K562 (cell line): ENCODE measurements around the gene CHSY3. TPM values are rescaled to one million over a fixed set of nuclear protein-coding genes. Genes with fewer than 3 reads are reported as not detected.

Experiments used
- ATAC-seq: fragments of 200-7000 bp; cut with Tn5 transposase; 3 replicates; pipeline ENCODE4 v1.9.1; 2020; ENCODE audit warnings: moderate library complexity
- BruUV-seq: library from RNA; stranded (reverse); fragments of 400-500 nt; replicated peaks from 2 replicates; lab custom pipeline; 2021; lab: Mats Ljungman, UMichigan
- CTCF ChIA-PET: fragments of 300-600 bp; formaldehyde crosslinking; extraction: SDS; loops from one replicate; lab custom pipeline; 2021; ENCODE audit warnings: low intra/inter-chr PET ratio; lab: Yijun Ruan, JAX
- POLR2A ChIA-PET: fragments of 300-600, 350-650 bp; sonication (Branson Sonifier 250); formaldehyde crosslinking; extraction: SDS; loops from one replicate; lab custom pipeline; 2021; ENCODE audit warnings: antibody characterized with exemption, inconsistent platforms; lab: Yijun Ruan, JAX
- DNase-seq, 4 experiments: peaks; one replicate each; pipeline versions ENCODE4 v3.0.0 to v3.0.0-alpha.2; 2011 to 2018; ENCODE audit warnings: low spot score in 3 of 4, mixed read lengths in 3 of 4; ENCODE audit errors: extremely low read depth in 1 of 4
- FAIRE-seq: peaks from 2 replicates; lab custom pipeline; 2011; peaks lifted over from hg19 to GRCh38; lab: Jason Lieb, UNC
- H2AFZ ChIP-seq: 2 replicates; pipeline ENCODE4 v1.6.0; 2011; ENCODE audit warnings: low read depth, low read length, control low read depth, inconsistent platforms
- H3K27ac ChIP-seq: fragments of 200-600 bp; 3 replicates; pipeline ENCODE4 v1.8.0; 2011; ENCODE audit warnings: low read depth, mild to moderate bottlenecking, control low read depth, inconsistent platforms, low read length, moderate library complexity, mixed read lengths; ENCODE audit errors: extremely low read depth
- H3K27me3 ChIP-seq, 2 experiments: fragments of 300-600 bp in 1 of 2; 2 replicates in 1 of 2; 3 replicates in 1 of 2; pipeline versions ENCODE4 v1.6.0 to v1.8.0; 2011; ENCODE audit warnings: inconsistent platforms in 2 of 2, low read length in 2 of 2, mild to moderate bottlenecking in 1 of 2, mixed read lengths in 1 of 2, moderate library complexity in 1 of 2; ENCODE audit not compliant: control insufficient read depth in 2 of 2, insufficient read depth in 2 of 2
- H3K36me3 ChIP-seq: fragments of 300-600 bp; 3 replicates; pipeline ENCODE4 v1.8.0; 2011; ENCODE audit warnings: mild to moderate bottlenecking, low read length, inconsistent platforms; ENCODE audit not compliant: control insufficient read depth, insufficient read depth
- H3K4me1 ChIP-seq, 2 experiments: fragments of 200-600 bp in 1 of 2; replicated peaks in 1 of 2; 2 replicates in 1 of 2; 3 replicates in 1 of 2; pipeline versions ENCODE4 v1.5.1 to v1.8.0; 2011; ENCODE audit warnings: inconsistent platforms in 2 of 2, low read length in 2 of 2, mild to moderate bottlenecking in 1 of 2, mixed read lengths in 1 of 2, moderate library complexity in 1 of 2; ENCODE audit not compliant: control insufficient read depth in 2 of 2, insufficient read depth in 2 of 2
- H3K4me2 ChIP-seq: 2 replicates; pipeline ENCODE4 v1.6.1; 2011; ENCODE audit warnings: low read length, control low read depth, inconsistent platforms, mixed read lengths; ENCODE audit not compliant: insufficient read depth
- H3K4me3 ChIP-seq: fragments of 200-600 bp; sonication (generic), shearing (Covaris generic); 2 replicates; pipeline ENCODE4 v1.5.1; 2016; ENCODE audit warnings: control low read depth, inconsistent platforms
- H3K79me2 ChIP-seq: fragments of 200-600 bp; 3 replicates; pipeline ENCODE4 v1.8.0; 2011; ENCODE audit warnings: low read length, inconsistent platforms; ENCODE audit not compliant: control insufficient read depth, insufficient read depth
- H3K9ac ChIP-seq, 2 experiments: 2 replicates each; pipeline versions ENCODE4 v1.6.0 to v1.6.1; 2011; ENCODE audit warnings: low read depth in 2 of 2, low read length in 2 of 2, control low read depth in 1 of 2, inconsistent platforms in 1 of 2, mild to moderate bottlenecking in 1 of 2, mixed read lengths in 1 of 2; ENCODE audit not compliant: insufficient read depth in 1 of 2
- H3K9me1 ChIP-seq: one replicate; pipeline ENCODE4 v1.6.0; 2011; ENCODE audit warnings: inconsistent platforms, mild to moderate bottlenecking, low read length, moderate library complexity; ENCODE audit not compliant: control insufficient read depth, insufficient read depth
- H3K9me3 ChIP-seq: replicated peaks from 2 replicates; pipeline ENCODE4 v1.5.1; 2011; ENCODE audit warnings: low read depth, low read length, inconsistent platforms; ENCODE audit not compliant: control insufficient read depth, insufficient read depth
- H4K20me1 ChIP-seq: replicated peaks from 2 replicates; pipeline ENCODE4 v1.6.1; 2011; ENCODE audit warnings: low read length, inconsistent platforms, mixed read lengths; ENCODE audit not compliant: control insufficient read depth, insufficient read depth
- BDP1 ChIP-seq: IDR thresholded peaks from 3 replicates; pipeline ENCODE4 v1.6.1; 2011; ENCODE audit not compliant: insufficient read length, insufficient read depth
- CEBPB ChIP-seq: fragments of 450-650 bp; IDR thresholded peaks from 2 replicates; pipeline ENCODE4 v1.6.1; 2016; ENCODE audit warnings: missing genetic modification characterization, missing compliant biosample characterization
- CHD2 ChIP-seq: IDR thresholded peaks from 2 replicates; pipeline ENCODE4 v1.6.1; 2011; ENCODE audit warnings: low read depth, low read length
- ESRRB ChIP-seq: fragments of 250-450 bp; sonication (Bioruptor Pico); IDR thresholded peaks from 2 replicates; pipeline ENCODE4 v1.5.0; 2020; ENCODE audit warnings: mild to moderate bottlenecking, moderate library complexity, borderline replicate concordance
- FOXJ2 ChIP-seq: fragments of 200-800 bp; sonication (Bioruptor generic); IDR thresholded peaks from 2 replicates; pipeline ENCODE4 v1.6.1; 2016; ENCODE audit warnings: missing genetic modification characterization, missing compliant biosample characterization
- HCFC1 ChIP-seq: IDR thresholded peaks from 2 replicates; pipeline ENCODE4 v1.6.1; 2012; ENCODE audit warnings: low read depth, low read length, improper control_type of control experiment
- MED1 ChIP-seq: sonication (generic); formaldehyde crosslinking; IDR thresholded peaks from 2 replicates; pipeline ENCODE4 v1.8.1; 2023; ENCODE audit warnings: missing genetic modification reagents, borderline replicate concordance
- PKNOX1 ChIP-seq: fragments of 450-650 bp; IDR thresholded peaks from 2 replicates; pipeline ENCODE4 v1.6.1; 2016
- POLR3A ChIP-seq: IDR thresholded peaks from 2 replicates; pipeline ENCODE4 v1.6.1; 2011; ENCODE audit warnings: borderline replicate concordance, mild to moderate bottlenecking, moderate library complexity; ENCODE audit not compliant: insufficient read length, insufficient read depth; ENCODE audit errors: extremely low read depth
- TBP ChIP-seq: optimal IDR thresholded peaks from 2 replicates; pipeline ENCODE3; 2011; ENCODE audit warnings: low read depth, low read length, improper control_type of control experiment
- XRCC5 ChIP-seq: fragments of 200-400 bp; formaldehyde crosslinking; IDR thresholded peaks from 2 replicates; pipeline ENCODE4 v1.6.1; 2017; ENCODE audit warnings: low read depth, mild to moderate bottlenecking, low read length
- ZBTB1 ChIP-seq: sonication (generic); formaldehyde crosslinking; IDR thresholded peaks from 2 replicates; pipeline ENCODE4 v1.8.1; 2023; ENCODE audit warnings: missing genetic modification reagents, low read depth, mild to moderate bottlenecking, borderline replicate concordance
- ZNF165 ChIP-seq: fragments of 250-450 bp; sonication (Bioruptor Pico); IDR thresholded peaks from 2 replicates; pipeline ENCODE4 v1.4.0; 2020; ENCODE audit warnings: borderline replicate concordance
- ZNF175 ChIP-seq: fragments of 200-800 bp; sonication (Bioruptor generic); IDR thresholded peaks from 2 replicates; pipeline ENCODE4 v1.6.1; 2016; ENCODE audit warnings: low read depth, mild to moderate bottlenecking, missing genetic modification characterization, missing compliant biosample characterization
- ZNF318 ChIP-seq, 2 experiments: fragments of 450-650 bp; IDR thresholded peaks; 2 replicates each; pipeline ENCODE4 v1.6.1; 2016; ENCODE audit warnings: mild to moderate bottlenecking in 2 of 2, borderline replicate concordance in 1 of 2, low read depth in 1 of 2, moderate library complexity in 1 of 2
- WGBS: fragments of 100-300 bp; shearing (Covaris generic); methylation state at CpG from one replicate; pipeline ENCODE4 v1.1.6; 2016; ENCODE audit warnings: low coverage, mixed read lengths; ENCODE audit not compliant: insufficient coverage; ENCODE audit errors: missing lambda C conversion rate; 5-methylcytosine and 5-hydroxymethylcytosine counted together
- in situ Hi-C: fragments of 300-500 bp; cut with MboI; formaldehyde crosslinking; loops from 4 replicates; pipeline ENCODE4 v1.15.0; 2018; ENCODE audit warnings: inconsistent platforms, mixed read lengths
- intact Hi-C: fragments of 100-400 bp; cut with micrococcal nuclease; formaldehyde crosslinking; loops from 2 replicates; pipeline ENCODE4 v1.14.2; 2022
- polyA plus RNA-seq, 8 experiments: library from polyadenylated mRNA; depleted of rRNA in 4 of 8; stranded (reverse) in 5 of 8; unstranded in 3 of 8; fragments of >200 nt; fragmentation: Nextera tagmentation in 2 of 8; fragmentation: Illumina TruSeq in 1 of 8; extraction: Ambion mirVana in 2 of 8; extraction: Trizol in 1 of 8; gene quantifications; 2 replicates each; pipeline versions ENCODE4 v1.2.1 to v1.2.3, GENCODE V29; 2011 to 2014; ENCODE audit warnings: inconsistent platforms in 1 of 8, missing spikeins in 1 of 8
- total RNA-seq, 7 experiments: library from RNA; depleted of rRNA in 6 of 7; stranded (reverse); fragments of >200 nt in 6 of 7; fragmentation: Illumina TruSeq in 2 of 7; extraction: Trizol in 2 of 7; gene quantifications; 2 replicates each; pipeline versions ENCODE4 v1.2.1 to v1.2.3, GENCODE V29; 2011 to 2021; ENCODE audit warnings: low replicate concordance in 1 of 7

Gene CHSY3
- total and polyA plus RNA-seq, 9 of the 15 experiments (the other 6 are each of a cell fraction or from before 2014, with no cell fraction given), result 0.04 TPM; not detected in 8

GRCh38 chr5:130137681-130138080, 233.4 kb downstream of the CHSY3 start:
- 0% methylated on average over 1 of the region's 1 CpG for WGBS

More at GRCh38 chr5:130137681-130138080, 233.4 kb downstream of the CHSY3 start:
- in situ Hi-C loops, result no loop called here
- POLR2A ChIA-PET, result no interaction called here
- no peak overlapping the region for H3K9ac ChIP-seq
- no peaks in the 10 kb centered on the region for H3K79me2 ChIP-seq
- peaks cover 4% of the 10 kb centered on the region; the same call in 1 of the 2 replicates for H3K9me3 ChIP-seq
- H3K4me1 ChIP-seq, result no peaks in the 10 kb centered on the region
- H3K4me3 ChIP-seq, result no peak overlapping the region
- DNase-seq, result no peak
- TF ChIP-seq ESRRB (CRISPR knock-in tag) (no peak), ZNF318 (IDR thresholded peaks at IDR 0.05; ENCODE audit: borderline replicate concordance in 1 of 2, low read depth in 1 of 2) (no peak), FOXJ2 (tag) (no peak), PKNOX1 (no peak), POLR3A (no peak), HCFC1 (no peak), MED1 (CRISPR knock-in tag) (no peak), CEBPB (tag) (no peak), CHD2 (no peak), ZNF165 (CRISPR knock-in tag) (no peak), TBP (no peak), ZNF175 (no peak), BDP1 (no peak), XRCC5 (no peak), ZBTB1 (no peak)
- TF ChIP-seq, all 486 proteins: peak for 0
- FAIRE-seq (no peak), ATAC-seq (no peak)
- CTCF ChIA-PET, result no interaction called here
- Histone ChIP-seq H3K27ac (no peak overlapping the region), H3K9me1 (no peaks in the 10 kb centered on the region), H3K36me3 (no peaks in the 10 kb centered on the region), H3K27me3 (no peaks in the 10 kb centered on the region), H4K20me1 (no peaks in the 10 kb centered on the region), H3K4me2 (no peak overlapping the region), H2AFZ (no peak overlapping the region)
- no TSS peak for BruUV-seq
- intact Hi-C loops, result no loop called here
